Psoas muscle (tissue), 8 donors: ENCODE data around the gene ASTL. TPM values are rescaled to one million over a fixed set of nuclear protein-coding genes. Genes with fewer than 3 reads are reported as not detected.
A peak's percentile ranks its signal among the peaks of the same experiment; 100 is the strongest.

Experiments
- ATAC-seq, 4 donors: fragments of 200-7000 bp; cut with Tn5 transposase; one replicate each; pipeline ENCODE4 v1.9.1; 2020; ENCODE audit warnings: moderate library complexity in 3 of 4, mild to moderate bottlenecking in 2 of 4
- DNase-seq, 2 donors: peaks; one replicate each; pipeline ENCODE4 v3.0.0-alpha.2; 2020
- H3K27ac ChIP-seq: fragments of 200-600 bp; one replicate; pipeline ENCODE4 v1.8.0; 2022
- H3K27me3 ChIP-seq, 3 donors: fragments of 200-600 bp in 1 of 3; one replicate each; pipeline versions ENCODE4 v1.6.1 to v1.8.0; 2013 to 2022; ENCODE audit warnings: low read length in 2 of 3, mild to moderate bottlenecking in 2 of 3, moderate library complexity in 1 of 3; ENCODE audit not compliant: insufficient read depth in 3 of 3
- H3K36me3 ChIP-seq, 2 donors: fragments of 200-600 bp in 1 of 2; one replicate each; pipeline versions ENCODE4 v1.6.1 to v1.8.0; 2013 to 2022; ENCODE audit warnings: low read depth in 1 of 2, mild to moderate bottlenecking in 1 of 2, moderate library complexity in 1 of 2; ENCODE audit not compliant: insufficient read depth in 1 of 2
- H3K4me1 ChIP-seq: fragments of 200-600 bp; one replicate; pipeline ENCODE4 v1.8.0; 2022
- H3K4me3 ChIP-seq: fragments of 200-600 bp; one replicate; pipeline ENCODE4 v1.8.0; 2022; ENCODE audit warnings: mild to moderate bottlenecking
- H3K9me3 ChIP-seq: fragments of 200-600 bp; one replicate; pipeline ENCODE4 v1.8.0; 2022
- WGBS, 3 donors: extraction: QIAGEN DNeasy Blood & Tissue Kit; methylation state at CpG; one replicate each; pipeline versions ENCODE4 v1.1.6 to v1.1.7; 2013; 5-methylcytosine and 5-hydroxymethylcytosine counted together
- intact Hi-C, 2 donors: fragments of 100-400 bp; cut with DNase I; formaldehyde crosslinking; loops; one replicate each; pipeline versions ENCODE4 v1.11.0 to v1.14.2; 2022
- long read RNA-seq, 2 donors: library from polyadenylated mRNA; unstranded; transcript quantifications; one replicate each; pipeline ENCODE4 v2.0.0, GENCODE V29; 2021
- polyA plus RNA-seq, 3 donors: library from polyadenylated mRNA; stranded (reverse); fragments of 200-250 nt; gene quantifications; one replicate each; pipeline ENCODE4 v1.2.3, GENCODE V29; 2013
- total RNA-seq, 4 donors: library from RNA; stranded (reverse); fragmentation: NEBNext Ultra II Directional in 2 of 4; extraction: Animal tissue kit (Norgen Biotek cat#: 25700) in 2 of 4; gene quantifications; one replicate each; pipeline versions ENCODE4 v1.2.1 to v1.2.4, GENCODE V29; 2021 to 2023
- TF ChIP-seq, protein P1 (sequence below): fragments of 200-600 bp; IDR thresholded peaks from one replicate; pipeline ENCODE4 v1.8.0; 2022; ENCODE audit warnings: antibody characterized with exemption
- donor health status: healthy with polysubstance abuse.
- donor health status: DM: no; HTN: no; CAD: no; lungs with moderate emphysema.
- donor health status: Bipolar disorder and iron deficiency.
- donor health status: healthy.
- donor health status: DM: yes; HTN: yes; CAD: no.
- donor health status: DM: no; HTN: no; CAD: no.
- donor health status: DM: no; HTN: no; CAD: no.
- donor health status: DM: yes; HTN: yes; CAD: no.

The ASTL gene
- total RNA-seq: not detected
- polyA plus RNA-seq: under 1 TPM in 1 of 3 donors, not detected in 2; 0.03 TPM
- long read RNA-seq, donor 1: 0 reads
- long read RNA-seq, donor 2: 0 reads

DNA sequence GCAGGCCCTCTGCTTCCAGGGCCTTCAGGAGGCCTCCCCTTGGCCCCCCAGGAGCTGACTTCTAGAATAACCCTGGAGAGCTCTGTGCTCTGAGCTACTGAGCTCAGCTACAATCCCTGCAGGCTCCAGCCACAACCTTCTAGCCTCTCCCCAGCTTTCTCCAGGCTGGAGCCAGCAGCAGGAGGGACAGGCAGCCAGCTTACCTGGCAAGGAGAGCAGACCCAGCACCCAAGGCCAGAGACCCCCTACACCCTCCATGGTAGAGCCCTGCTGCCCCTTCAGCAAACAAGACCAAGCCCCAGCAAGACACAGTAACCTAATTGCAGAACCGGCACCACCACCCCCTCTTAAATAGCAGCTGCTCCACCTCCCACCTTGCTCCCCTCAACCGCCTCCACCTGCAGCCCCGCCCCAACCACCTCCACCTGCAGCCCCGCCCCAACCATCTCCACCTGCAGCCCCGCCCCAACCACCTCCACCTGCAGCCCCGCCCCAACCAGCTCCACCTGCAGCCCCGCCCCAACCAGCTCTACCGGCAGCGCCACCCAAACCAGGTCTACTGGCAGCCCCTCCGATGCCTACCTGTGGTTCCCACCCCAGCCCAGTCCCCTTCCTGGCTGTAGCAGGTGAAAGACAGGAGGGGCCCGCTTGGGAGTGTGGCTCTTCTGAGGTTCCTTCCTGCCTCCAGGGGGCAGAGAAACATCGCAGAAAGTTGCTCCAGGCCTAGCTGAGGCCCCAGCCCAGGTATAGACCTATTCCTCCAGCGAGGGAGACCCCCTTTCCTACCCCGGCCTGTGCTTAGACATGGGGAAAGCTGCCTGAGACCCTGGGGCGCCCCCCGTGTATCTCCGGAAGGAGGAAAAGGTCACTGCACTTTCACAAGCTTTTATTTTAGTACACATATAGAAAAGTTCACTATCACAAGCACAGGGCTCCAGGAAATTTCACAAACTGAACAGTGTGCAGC, at the start of gene ASTL:
TSS of gene ASTL (minus strand) at position 324 of the 967 bp plus-strand sequence. CDS start at position 258, 66 bp downstream.
- H3K27me3 ChIP-seq: no peaks in the 10 kb centered on the region
- peak in 3 of 4 donors; percentile 65 to 88 (median 81) for ATAC-seq

DNA sequence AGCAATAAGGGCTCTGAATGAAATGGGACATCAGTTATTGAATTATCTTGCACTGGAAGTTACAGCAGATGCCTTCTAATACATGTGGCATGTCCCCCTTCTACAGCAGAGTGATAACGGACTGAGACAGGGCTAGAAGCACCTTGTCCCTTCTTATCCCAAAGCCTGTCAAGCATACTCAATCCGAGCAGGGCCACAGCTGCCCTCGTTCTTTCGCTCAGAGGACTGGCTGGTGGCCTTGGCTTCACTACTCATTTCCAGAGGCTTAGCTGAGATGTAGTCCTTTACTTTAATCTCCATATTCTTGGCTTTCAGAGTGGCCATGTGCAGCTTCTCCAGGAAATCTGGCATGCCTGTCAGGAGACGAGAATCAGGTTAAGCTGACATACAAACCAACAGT, 48.3 kb upstream of the ASTL start:
- H3K9me3 ChIP-seq: no peaks in the 10 kb centered on the region
- H3K4me1 ChIP-seq: peaks cover 35% of the 10 kb centered on the region
- H3K27me3 ChIP-seq: no peaks in the 10 kb centered on the region
- 27 to 51% (median 36%) methylated on average over 5 of the region's 5 CpGs for WGBS, 3 donors
- peak overlapping the region; percentile 70 for H3K27ac ChIP-seq
- TF ChIP-seq, protein P1, sequence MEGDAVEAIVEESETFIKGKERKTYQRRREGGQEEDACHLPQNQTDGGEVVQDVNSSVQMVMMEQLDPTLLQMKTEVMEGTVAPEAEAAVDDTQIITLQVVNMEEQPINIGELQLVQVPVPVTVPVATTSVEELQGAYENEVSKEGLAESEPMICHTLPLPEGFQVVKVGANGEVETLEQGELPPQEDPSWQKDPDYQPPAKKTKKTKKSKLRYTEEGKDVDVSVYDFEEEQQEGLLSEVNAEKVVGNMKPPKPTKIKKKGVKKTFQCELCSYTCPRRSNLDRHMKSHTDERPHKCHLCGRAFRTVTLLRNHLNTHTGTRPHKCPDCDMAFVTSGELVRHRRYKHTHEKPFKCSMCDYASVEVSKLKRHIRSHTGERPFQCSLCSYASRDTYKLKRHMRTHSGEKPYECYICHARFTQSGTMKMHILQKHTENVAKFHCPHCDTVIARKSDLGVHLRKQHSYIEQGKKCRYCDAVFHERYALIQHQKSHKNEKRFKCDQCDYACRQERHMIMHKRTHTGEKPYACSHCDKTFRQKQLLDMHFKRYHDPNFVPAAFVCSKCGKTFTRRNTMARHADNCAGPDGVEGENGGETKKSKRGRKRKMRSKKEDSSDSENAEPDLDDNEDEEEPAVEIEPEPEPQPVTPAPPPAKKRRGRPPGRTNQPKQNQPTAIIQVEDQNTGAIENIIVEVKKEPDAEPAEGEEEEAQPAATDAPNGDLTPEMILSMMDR: no peak
- H3K36me3 ChIP-seq: peaks cover 5 to 84% of the 10 kb centered on the region in 2 donors
- ATAC-seq: peak in 3 of 4 donors; percentile 15 to 30 (median 15)
- intact Hi-C loops: no loop called here
- no peak for DNase-seq
- H3K4me3 ChIP-seq: no peak overlapping the region

More for the DNA sequence above, at the start of gene ASTL:
- H3K9me3 ChIP-seq: no peaks in the 10 kb centered on the region
- DNase-seq: peak in 1 of 2 donors; percentile 60
- intact Hi-C loops: loop anchor here (2.0 to 5.0 kb wide), 2 partner anchors 34 to 370 kb away; no protein-coding TSS in a partner anchor
- H3K4me1 ChIP-seq: no peaks in the 10 kb centered on the region
- WGBS, 3 donors: 26 to 34% (median 27%) methylated on average over 16 to 17 of the region's 17 CpGs
- H3K27ac ChIP-seq: no peak within 1 kb of the TSS
- TF ChIP-seq, protein P1: peak; percentile 51
- no peak within 1 kb of the TSS for H3K4me3 ChIP-seq
- peaks cover 0 to 2% of the 10 kb centered on the region in 2 donors for H3K36me3 ChIP-seq

DNA sequence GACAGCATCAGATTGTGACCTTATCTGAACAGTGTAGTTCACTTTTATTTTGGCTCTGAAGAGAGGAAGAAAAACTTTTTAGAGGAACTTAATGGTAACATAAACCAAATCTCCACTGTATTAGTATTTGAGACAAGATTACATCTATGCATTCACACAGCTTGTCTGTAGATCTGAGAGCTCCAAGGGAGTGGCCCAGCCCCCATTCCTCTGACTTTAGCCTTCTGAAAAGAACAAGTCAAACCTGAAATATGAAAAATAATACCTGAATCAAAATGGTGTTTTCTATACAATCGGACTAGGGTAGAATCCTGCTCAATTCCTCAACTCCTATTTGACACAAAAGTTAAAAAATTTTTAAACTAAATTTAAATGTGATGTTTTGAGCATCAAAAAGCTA, 47.2 kb upstream of the ASTL start:
- 94 to 98% (median 96%) methylated on average over 1 of the region's 1 CpG for WGBS, 3 donors
- Histone ChIP-seq H3K9me3 (no peaks in the 10 kb centered on the region), H3K36me3 (peaks cover 4 to 74% of the 10 kb centered on the region in 2 donors), H3K4me1 (peaks cover 35% of the 10 kb centered on the region), H3K27ac (peak overlapping the region; percentile 70), H3K4me3 (no peak overlapping the region), H3K27me3 (no peaks in the 10 kb centered on the region)
- TF ChIP-seq, protein P1: no peak
- DNase-seq (no peak), ATAC-seq (no peak)
- intact Hi-C loops: no loop called here

DNA sequence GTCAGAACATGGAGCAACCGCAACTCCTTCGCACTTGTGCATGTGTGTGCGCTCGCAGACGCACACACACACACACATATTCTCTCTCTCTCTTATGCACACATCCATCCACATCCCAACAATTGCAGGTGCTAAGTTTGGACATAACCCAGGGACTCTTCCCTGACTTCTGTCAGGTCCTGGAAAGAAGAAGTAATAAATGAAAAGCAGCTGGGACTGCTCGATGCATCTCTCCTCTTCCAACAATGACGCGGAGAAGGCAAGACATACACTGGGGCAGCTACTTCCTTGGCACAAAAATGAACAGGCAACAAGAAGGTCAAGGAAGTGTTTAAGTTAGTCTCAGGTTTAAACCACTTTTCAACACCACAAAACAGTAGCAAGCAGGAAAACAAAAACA, 46.7 kb upstream of the ASTL start:
- H3K27ac ChIP-seq: no peak overlapping the region
- no peak for ATAC-seq
- WGBS, 3 donors: 76 to 80% (median 77%) methylated on average over 8 of the region's 8 CpGs

More for the DNA sequence above, 46.7 kb upstream of the ASTL start:
- DNase-seq: no peak
- TF ChIP-seq, protein P1: no peak
- no peak overlapping the region for H3K4me3 ChIP-seq
- peaks cover 35% of the 10 kb centered on the region for H3K4me1 ChIP-seq
- no peaks in the 10 kb centered on the region for H3K27me3 ChIP-seq
- H3K9me3 ChIP-seq: no peaks in the 10 kb centered on the region
- intact Hi-C loops: no loop called here
- H3K36me3 ChIP-seq: peaks cover 3 to 68% of the 10 kb centered on the region in 2 donors
